MM.1S (cell line): Measurements from ENCODE around the gene DENND5A.

Experiments
- EZH2 ChIP-seq: fragments of 300-600 bp; sonication (generic); optimal IDR thresholded peaks from 2 replicates; pipeline ENCODE3; 2017; ENCODE audit warnings: low read depth, mild to moderate bottlenecking, antibody characterized with exemption, low read length, mixed read lengths
- EZH2phosphoT487 ChIP-seq: fragments of 300-600 bp; sonication (generic); IDR thresholded peaks from 2 replicates; pipeline ENCODE4 v1.6.1; 2018; ENCODE audit warnings: antibody characterized with exemption, low read length
- TF ChIP-seq, protein P1 (sequence below): fragments of 300-600 bp; sonication (generic); IDR thresholded peaks from 2 replicates; pipeline ENCODE4 v1.5.1; 2016; ENCODE audit warnings: antibody characterized with exemption, low read length, mixed read lengths

DNA sequence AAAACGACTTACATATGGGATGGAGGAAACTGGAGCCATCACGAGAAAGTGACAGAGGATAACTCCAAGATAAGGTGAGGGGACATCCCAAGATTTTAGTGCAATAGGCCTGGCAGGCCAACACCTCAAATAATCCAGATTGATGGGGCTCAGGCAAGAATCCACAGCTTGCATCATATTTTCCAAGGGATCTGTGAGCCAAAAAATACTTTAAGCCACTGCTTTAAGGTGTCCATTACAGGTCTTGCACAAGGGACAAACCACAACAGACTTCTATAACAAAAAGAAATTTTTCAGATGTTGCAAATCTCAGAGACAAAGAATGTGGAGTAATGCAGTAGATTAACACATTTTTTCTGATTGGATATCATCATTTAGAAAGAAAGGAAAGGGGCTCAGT lies 45.6 kb downstream of the DENND5A start:
- TF ChIP-seq, protein P1, sequence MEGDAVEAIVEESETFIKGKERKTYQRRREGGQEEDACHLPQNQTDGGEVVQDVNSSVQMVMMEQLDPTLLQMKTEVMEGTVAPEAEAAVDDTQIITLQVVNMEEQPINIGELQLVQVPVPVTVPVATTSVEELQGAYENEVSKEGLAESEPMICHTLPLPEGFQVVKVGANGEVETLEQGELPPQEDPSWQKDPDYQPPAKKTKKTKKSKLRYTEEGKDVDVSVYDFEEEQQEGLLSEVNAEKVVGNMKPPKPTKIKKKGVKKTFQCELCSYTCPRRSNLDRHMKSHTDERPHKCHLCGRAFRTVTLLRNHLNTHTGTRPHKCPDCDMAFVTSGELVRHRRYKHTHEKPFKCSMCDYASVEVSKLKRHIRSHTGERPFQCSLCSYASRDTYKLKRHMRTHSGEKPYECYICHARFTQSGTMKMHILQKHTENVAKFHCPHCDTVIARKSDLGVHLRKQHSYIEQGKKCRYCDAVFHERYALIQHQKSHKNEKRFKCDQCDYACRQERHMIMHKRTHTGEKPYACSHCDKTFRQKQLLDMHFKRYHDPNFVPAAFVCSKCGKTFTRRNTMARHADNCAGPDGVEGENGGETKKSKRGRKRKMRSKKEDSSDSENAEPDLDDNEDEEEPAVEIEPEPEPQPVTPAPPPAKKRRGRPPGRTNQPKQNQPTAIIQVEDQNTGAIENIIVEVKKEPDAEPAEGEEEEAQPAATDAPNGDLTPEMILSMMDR = no peak
- TF ChIP-seq EZH2phosphoT487 (no peak), EZH2 (no peak)
